SK-N-SH treated with all-trans-retinoic acid at 6 μM for 48 hours (cell line): Measurements from ENCODE around the gene UST.

Experiments
- ATAC-seq: fragments of 200-7000 bp; cut with Tn5 transposase; 3 replicates; pipeline ENCODE4 v1.9.1; 2020; ENCODE audit warnings: mild to moderate bottlenecking, moderate library complexity
- ARNTL ChIP-seq: fragments of 450-650 bp; formaldehyde crosslinking; IDR thresholded peaks from 2 replicates; pipeline ENCODE4 v1.5.0; 2020; ENCODE audit warnings: low read depth, mild to moderate bottlenecking, moderate library complexity, borderline replicate concordance
- BACH2 ChIP-seq: fragments of 250-450 bp; sonication (Bioruptor Pico); IDR thresholded peaks from 2 replicates; pipeline ENCODE4 v1.9.0; 2021; ENCODE audit warnings: mild to moderate bottlenecking, borderline replicate concordance
- CSDC2 ChIP-seq: fragments of 250-450 bp; sonication (Bioruptor Pico); IDR thresholded peaks from 2 replicates; pipeline ENCODE4 v1.5.0; 2020; ENCODE audit warnings: mild to moderate bottlenecking, moderate library complexity
- CSRNP3 ChIP-seq: fragments of 250-450 bp; sonication (Bioruptor Pico); IDR thresholded peaks from 2 replicates; pipeline ENCODE4 v1.5.1; 2021; ENCODE audit warnings: mild to moderate bottlenecking, moderate library complexity
- ESRRG ChIP-seq: fragments of 250-450 bp; sonication (Bioruptor Pico); IDR thresholded peaks from 2 replicates; pipeline ENCODE4 v1.6.1; 2021; ENCODE audit warnings: mild to moderate bottlenecking
- GLIS3 ChIP-seq: fragments of 250-450 bp; sonication (Bioruptor Pico); IDR thresholded peaks from 2 replicates; pipeline ENCODE4 v1.5.0; 2020; ENCODE audit warnings: mild to moderate bottlenecking, moderate library complexity
- ISL1 ChIP-seq: fragments of 250-450 bp; sonication (Bioruptor Pico); IDR thresholded peaks from 2 replicates; pipeline ENCODE4 v2.1.2; 2022; ENCODE audit warnings: mild to moderate bottlenecking, moderate library complexity
- OSR1 ChIP-seq: fragments of 250-450 bp; sonication (Bioruptor Pico); IDR thresholded peaks from 2 replicates; pipeline ENCODE4 v1.8.0; 2022; ENCODE audit warnings: moderate library complexity, mild to moderate bottlenecking, inconsistent platforms
- PATZ1 ChIP-seq: fragments of 250-450 bp; sonication (Bioruptor Pico); IDR thresholded peaks from 2 replicates; pipeline ENCODE4 v1.8.0; 2020; ENCODE audit warnings: mild to moderate bottlenecking, moderate library complexity, borderline replicate concordance
- PPARA ChIP-seq: fragments of 250-450 bp; sonication (Bioruptor Pico); IDR thresholded peaks from 2 replicates; pipeline ENCODE4 v1.5.0; 2020; ENCODE audit warnings: mild to moderate bottlenecking, borderline replicate concordance
- RARB ChIP-seq: fragments of 250-450 bp; sonication (Bioruptor Pico); IDR thresholded peaks from 2 replicates; pipeline ENCODE4 v1.8.0; 2021; ENCODE audit warnings: mild to moderate bottlenecking, moderate library complexity
- TCF4 ChIP-seq: fragments of 250-450 bp; sonication (Bioruptor Pico); IDR thresholded peaks from 2 replicates; pipeline ENCODE4 v1.8.0; 2021; ENCODE audit warnings: mild to moderate bottlenecking, moderate library complexity, borderline replicate concordance
- TOX ChIP-seq: fragments of 250-450 bp; sonication (Bioruptor Pico); IDR thresholded peaks from 2 replicates; pipeline ENCODE4 v1.8.0; 2021; ENCODE audit warnings: mild to moderate bottlenecking, moderate library complexity, borderline replicate concordance
- TSHZ2 ChIP-seq: fragments of 250-450 bp; sonication (Bioruptor Pico); IDR thresholded peaks from 2 replicates; pipeline ENCODE4 v1.5.0; 2020; ENCODE audit warnings: mild to moderate bottlenecking, moderate library complexity
- ZC3H10 ChIP-seq: fragments of 250-450 bp; sonication (Bioruptor Pico); IDR thresholded peaks from 2 replicates; pipeline ENCODE4 v1.5.1; 2021; ENCODE audit warnings: mild to moderate bottlenecking, moderate library complexity
- ZFP3 ChIP-seq: fragments of 250-450 bp; sonication (Bioruptor Pico); IDR thresholded peaks from 2 replicates; pipeline ENCODE4 v1.5.0; 2020; ENCODE audit warnings: mild to moderate bottlenecking, moderate library complexity
- ZFP30 ChIP-seq: fragments of 450-650 bp; formaldehyde crosslinking; IDR thresholded peaks from 2 replicates; pipeline ENCODE4 v1.5.0; 2022; ENCODE audit warnings: mild to moderate bottlenecking, moderate library complexity
- ZNF565 ChIP-seq: fragments of 450-650 bp; formaldehyde crosslinking; conservative IDR thresholded peaks from 2 replicates; pipeline ENCODE4 v1.5.0; 2020; ENCODE audit warnings: low read depth, mild to moderate bottlenecking, moderate library complexity
- ZNF70 ChIP-seq: fragments of 450-650 bp; formaldehyde crosslinking; IDR thresholded peaks from 2 replicates; pipeline ENCODE4 v1.5.0; 2020; ENCODE audit warnings: mild to moderate bottlenecking, moderate library complexity
- ZNF8 ChIP-seq: fragments of 450-650 bp; formaldehyde crosslinking; IDR thresholded peaks from 2 replicates; pipeline ENCODE4 v1.5.0; 2020; ENCODE audit warnings: mild to moderate bottlenecking, moderate library complexity
- TF ChIP-seq, protein P1 (sequence below): fragments of 250-450 bp; sonication (Bioruptor Pico); IDR thresholded peaks from 2 replicates; pipeline ENCODE4 v1.5.1; 2020; ENCODE audit warnings: low read depth, mild to moderate bottlenecking, moderate library complexity
- TF ChIP-seq, protein P2 (sequence below): fragments of 250-450 bp; sonication (Bioruptor Pico); IDR thresholded peaks from 2 replicates; pipeline ENCODE4 v1.8.0; 2021; ENCODE audit warnings: low read depth, mild to moderate bottlenecking, moderate library complexity, borderline replicate concordance

Gene UST

GRCh38 chr6:148981515-148981914 lies 234.7 kb downstream of the UST start:
- no peak for TF ChIP-seq ZNF565 (CRISPR knock-in tag)
- no peak for TF ChIP-seq ZNF70 (CRISPR knock-in tag)
- TF ChIP-seq RARB, result no peak
- TF ChIP-seq TCF4 (CRISPR knock-in tag), result no peak
- no peak for TF ChIP-seq ESRRG (CRISPR knock-in tag)
- TF ChIP-seq ZFP3 (CRISPR knock-in tag), result no peak
- TF ChIP-seq, all 23 proteins: peak for 0
- peak; percentile 66; the same call in 2 of the 3 replicates for ATAC-seq

DNA sequence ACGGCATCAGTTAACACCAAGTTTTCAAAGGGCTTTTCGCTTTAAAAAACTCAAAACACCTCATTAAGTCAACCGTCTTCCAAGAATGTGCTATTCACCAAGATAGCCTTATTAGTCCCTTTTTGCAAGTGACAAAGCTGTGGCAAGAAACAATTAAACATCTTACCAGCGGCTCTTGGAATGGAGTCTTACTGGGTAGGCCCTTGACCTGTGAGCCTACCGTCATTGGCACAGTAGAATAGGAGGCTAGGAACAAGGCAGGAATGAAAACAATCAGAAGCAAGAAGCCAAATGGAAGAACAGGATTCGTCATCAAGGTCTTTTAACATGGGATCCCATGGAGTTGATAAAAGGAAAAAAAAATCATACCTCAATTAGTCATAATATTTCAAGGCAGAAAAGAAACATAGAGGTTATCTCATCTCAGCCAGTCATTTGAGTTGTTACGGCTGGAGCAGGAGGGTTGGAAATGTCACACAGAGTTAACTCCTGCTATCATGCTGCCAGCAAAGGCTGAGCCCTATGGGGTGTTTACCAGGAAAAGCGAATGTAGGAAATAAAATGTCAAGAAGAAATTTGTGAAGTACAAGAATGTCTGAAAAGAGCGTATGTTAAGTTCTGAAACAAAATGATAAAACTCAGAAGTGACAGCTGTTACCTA lies 236.4 kb downstream of the UST start:
- TF ChIP-seq, protein P1, sequence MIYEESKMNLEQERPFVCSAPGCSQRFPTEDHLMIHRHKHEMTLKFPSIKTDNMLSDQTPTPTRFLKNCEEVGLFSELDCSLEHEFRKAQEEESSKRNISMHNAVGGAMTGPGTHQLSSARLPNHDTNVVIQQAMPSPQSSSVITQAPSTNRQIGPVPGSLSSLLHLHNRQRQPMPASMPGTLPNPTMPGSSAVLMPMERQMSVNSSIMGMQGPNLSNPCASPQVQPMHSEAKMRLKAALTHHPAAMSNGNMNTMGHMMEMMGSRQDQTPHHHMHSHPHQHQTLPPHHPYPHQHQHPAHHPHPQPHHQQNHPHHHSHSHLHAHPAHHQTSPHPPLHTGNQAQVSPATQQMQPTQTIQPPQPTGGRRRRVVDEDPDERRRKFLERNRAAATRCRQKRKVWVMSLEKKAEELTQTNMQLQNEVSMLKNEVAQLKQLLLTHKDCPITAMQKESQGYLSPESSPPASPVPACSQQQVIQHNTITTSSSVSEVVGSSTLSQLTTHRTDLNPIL (CRISPR knock-in tag), result no peak
- TF ChIP-seq TSHZ2 (no peak), GLIS3 (CRISPR knock-in tag) (no peak), BACH2 (CRISPR knock-in tag) (no peak), CSRNP3 (CRISPR knock-in tag) (no peak), CSDC2 (CRISPR knock-in tag) (no peak), ZNF8 (CRISPR knock-in tag) (no peak), PATZ1 (CRISPR knock-in tag) (no peak), PPARA (no peak), ZFP30 (CRISPR knock-in tag) (no peak)
- TF ChIP-seq, protein P2, sequence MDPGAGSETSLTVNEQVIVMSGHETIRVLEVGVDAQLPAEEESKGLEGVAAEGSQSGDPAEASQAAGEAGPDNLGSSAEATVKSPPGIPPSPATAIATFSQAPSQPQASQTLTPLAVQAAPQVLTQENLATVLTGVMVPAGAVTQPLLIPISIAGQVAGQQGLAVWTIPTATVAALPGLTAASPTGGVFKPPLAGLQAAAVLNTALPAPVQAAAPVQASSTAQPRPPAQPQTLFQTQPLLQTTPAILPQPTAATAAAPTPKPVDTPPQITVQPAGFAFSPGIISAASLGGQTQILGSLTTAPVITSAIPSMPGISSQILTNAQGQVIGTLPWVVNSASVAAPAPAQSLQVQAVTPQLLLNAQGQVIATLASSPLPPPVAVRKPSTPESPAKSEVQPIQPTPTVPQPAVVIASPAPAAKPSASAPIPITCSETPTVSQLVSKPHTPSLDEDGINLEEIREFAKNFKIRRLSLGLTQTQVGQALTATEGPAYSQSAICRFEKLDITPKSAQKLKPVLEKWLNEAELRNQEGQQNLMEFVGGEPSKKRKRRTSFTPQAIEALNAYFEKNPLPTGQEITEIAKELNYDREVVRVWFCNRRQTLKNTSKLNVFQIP (CRISPR knock-in tag), result no peak
- ATAC-seq, result no peak

- ATAC-seq, result no peak; the same call in 2 of the 3 replicates
- TF ChIP-seq ZC3H10 (CRISPR knock-in tag), result no peak
- TF ChIP-seq, protein P2 (CRISPR knock-in tag), result no peak
- no peak for TF ChIP-seq ZFP30 (CRISPR knock-in tag)
- TF ChIP-seq TOX (CRISPR knock-in tag), result no peak
- TF ChIP-seq GLIS3 (CRISPR knock-in tag), result no peak
- TF ChIP-seq OSR1 (CRISPR knock-in tag), result no peak
- TF ChIP-seq TSHZ2, result no peak
- TF ChIP-seq ARNTL, result no peak
- no peak for TF ChIP-seq RARB
- TF ChIP-seq ZFP3 (CRISPR knock-in tag), result no peak
- no peak for TF ChIP-seq ZNF8 (CRISPR knock-in tag)
- TF ChIP-seq, protein P1 (CRISPR knock-in tag), result no peak
- TF ChIP-seq ZNF70 (CRISPR knock-in tag), result no peak
- no peak for TF ChIP-seq ISL1 (CRISPR knock-in tag)
- no peak for TF ChIP-seq ESRRG (CRISPR knock-in tag)
Measured at GRCh38 chr6:148983966-148984365, 237.1 kb downstream of the UST start.
